ENCODE measurements around the gene VAT1L.

GRCh38 chr16:77987810-77988209, 199.4 kb downstream of the VAT1L start:
- TF ChIP-seq, protein P1, sequence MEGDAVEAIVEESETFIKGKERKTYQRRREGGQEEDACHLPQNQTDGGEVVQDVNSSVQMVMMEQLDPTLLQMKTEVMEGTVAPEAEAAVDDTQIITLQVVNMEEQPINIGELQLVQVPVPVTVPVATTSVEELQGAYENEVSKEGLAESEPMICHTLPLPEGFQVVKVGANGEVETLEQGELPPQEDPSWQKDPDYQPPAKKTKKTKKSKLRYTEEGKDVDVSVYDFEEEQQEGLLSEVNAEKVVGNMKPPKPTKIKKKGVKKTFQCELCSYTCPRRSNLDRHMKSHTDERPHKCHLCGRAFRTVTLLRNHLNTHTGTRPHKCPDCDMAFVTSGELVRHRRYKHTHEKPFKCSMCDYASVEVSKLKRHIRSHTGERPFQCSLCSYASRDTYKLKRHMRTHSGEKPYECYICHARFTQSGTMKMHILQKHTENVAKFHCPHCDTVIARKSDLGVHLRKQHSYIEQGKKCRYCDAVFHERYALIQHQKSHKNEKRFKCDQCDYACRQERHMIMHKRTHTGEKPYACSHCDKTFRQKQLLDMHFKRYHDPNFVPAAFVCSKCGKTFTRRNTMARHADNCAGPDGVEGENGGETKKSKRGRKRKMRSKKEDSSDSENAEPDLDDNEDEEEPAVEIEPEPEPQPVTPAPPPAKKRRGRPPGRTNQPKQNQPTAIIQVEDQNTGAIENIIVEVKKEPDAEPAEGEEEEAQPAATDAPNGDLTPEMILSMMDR (conservative IDR thresholded peaks at IDR 0.05; ENCODE audit: low read depth in 2 of 2): no peak
- TF ChIP-seq, protein P2, sequence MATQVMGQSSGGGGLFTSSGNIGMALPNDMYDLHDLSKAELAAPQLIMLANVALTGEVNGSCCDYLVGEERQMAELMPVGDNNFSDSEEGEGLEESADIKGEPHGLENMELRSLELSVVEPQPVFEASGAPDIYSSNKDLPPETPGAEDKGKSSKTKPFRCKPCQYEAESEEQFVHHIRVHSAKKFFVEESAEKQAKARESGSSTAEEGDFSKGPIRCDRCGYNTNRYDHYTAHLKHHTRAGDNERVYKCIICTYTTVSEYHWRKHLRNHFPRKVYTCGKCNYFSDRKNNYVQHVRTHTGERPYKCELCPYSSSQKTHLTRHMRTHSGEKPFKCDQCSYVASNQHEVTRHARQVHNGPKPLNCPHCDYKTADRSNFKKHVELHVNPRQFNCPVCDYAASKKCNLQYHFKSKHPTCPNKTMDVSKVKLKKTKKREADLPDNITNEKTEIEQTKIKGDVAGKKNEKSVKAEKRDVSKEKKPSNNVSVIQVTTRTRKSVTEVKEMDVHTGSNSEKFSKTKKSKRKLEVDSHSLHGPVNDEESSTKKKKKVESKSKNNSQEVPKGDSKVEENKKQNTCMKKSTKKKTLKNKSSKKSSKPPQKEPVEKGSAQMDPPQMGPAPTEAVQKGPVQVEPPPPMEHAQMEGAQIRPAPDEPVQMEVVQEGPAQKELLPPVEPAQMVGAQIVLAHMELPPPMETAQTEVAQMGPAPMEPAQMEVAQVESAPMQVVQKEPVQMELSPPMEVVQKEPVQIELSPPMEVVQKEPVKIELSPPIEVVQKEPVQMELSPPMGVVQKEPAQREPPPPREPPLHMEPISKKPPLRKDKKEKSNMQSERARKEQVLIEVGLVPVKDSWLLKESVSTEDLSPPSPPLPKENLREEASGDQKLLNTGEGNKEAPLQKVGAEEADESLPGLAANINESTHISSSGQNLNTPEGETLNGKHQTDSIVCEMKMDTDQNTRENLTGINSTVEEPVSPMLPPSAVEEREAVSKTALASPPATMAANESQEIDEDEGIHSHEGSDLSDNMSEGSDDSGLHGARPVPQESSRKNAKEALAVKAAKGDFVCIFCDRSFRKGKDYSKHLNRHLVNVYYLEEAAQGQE (IDR thresholded peaks at IDR 0.05; ENCODE audit: unreplicated experiment): no peak
- TF ChIP-seq EZH2 (IDR thresholded peaks at IDR 0.05; ENCODE audit: low read depth, unreplicated experiment): no peak
- TF ChIP-seq POLR2AphosphoS5 (IDR thresholded peaks at IDR 0.05; ENCODE audit: low read depth): no peak
- TF ChIP-seq JUNB (IDR thresholded peaks at IDR 0.05; ENCODE audit: unreplicated experiment): no peak
- no peak for TF ChIP-seq EZH2phosphoT487 (IDR thresholded peaks at IDR 0.05; ENCODE audit: unreplicated experiment)
- no peak for TF ChIP-seq NANOG (IDR thresholded peaks at IDR 0.05; ENCODE audit: borderline replicate concordance)
- TF ChIP-seq, protein P3, sequence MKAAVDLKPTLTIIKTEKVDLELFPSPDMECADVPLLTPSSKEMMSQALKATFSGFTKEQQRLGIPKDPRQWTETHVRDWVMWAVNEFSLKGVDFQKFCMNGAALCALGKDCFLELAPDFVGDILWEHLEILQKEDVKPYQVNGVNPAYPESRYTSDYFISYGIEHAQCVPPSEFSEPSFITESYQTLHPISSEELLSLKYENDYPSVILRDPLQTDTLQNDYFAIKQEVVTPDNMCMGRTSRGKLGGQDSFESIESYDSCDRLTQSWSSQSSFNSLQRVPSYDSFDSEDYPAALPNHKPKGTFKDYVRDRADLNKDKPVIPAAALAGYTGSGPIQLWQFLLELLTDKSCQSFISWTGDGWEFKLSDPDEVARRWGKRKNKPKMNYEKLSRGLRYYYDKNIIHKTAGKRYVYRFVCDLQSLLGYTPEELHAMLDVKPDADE (IDR thresholded peaks at IDR 0.05): no peak
- no peak for TF ChIP-seq CREB1 (CRISPR knock-in tag; IDR thresholded peaks at IDR 0.05; ENCODE audit: low read depth)

Measured in GM23338 (cell line).